BE2C (cell line): Measurements from ENCODE around the gene CACNA1G.

ENCODE experiments used
- DNase-seq: peaks from one replicate; pipeline ENCODE4 v3.0.0-alpha.2; 2020
- H3K27me3 ChIP-seq: fragments of 250-450 bp; sonication (Bioruptor Pico); 2 replicates; pipeline ENCODE4 v1.5.1; 2020; ENCODE audit warnings: mild to moderate bottlenecking
- H3K36me3 ChIP-seq: fragments of 250-450 bp; sonication (Bioruptor Pico); 2 replicates; pipeline ENCODE4 v1.5.1; 2020; ENCODE audit warnings: mild to moderate bottlenecking
- H3K4me1 ChIP-seq: fragments of 250-450 bp; sonication (Bioruptor Pico); 2 replicates; pipeline ENCODE4 v1.5.1; 2020
- H3K4me3 ChIP-seq: 2 replicates; pipeline ENCODE4 v1.5.1; 2011; ENCODE audit warnings: low read depth, low read length
- H3K9me3 ChIP-seq: fragments of 250-450 bp; sonication (Bioruptor Pico); 2 replicates; pipeline ENCODE4 v1.5.1; 2020
- TF ChIP-seq, protein P1 (sequence below): IDR thresholded peaks from 2 replicates; pipeline ENCODE4 v1.5.1; 2012; ENCODE audit warnings: mild to moderate bottlenecking, low read depth, low read length

The CACNA1G gene

DNA sequence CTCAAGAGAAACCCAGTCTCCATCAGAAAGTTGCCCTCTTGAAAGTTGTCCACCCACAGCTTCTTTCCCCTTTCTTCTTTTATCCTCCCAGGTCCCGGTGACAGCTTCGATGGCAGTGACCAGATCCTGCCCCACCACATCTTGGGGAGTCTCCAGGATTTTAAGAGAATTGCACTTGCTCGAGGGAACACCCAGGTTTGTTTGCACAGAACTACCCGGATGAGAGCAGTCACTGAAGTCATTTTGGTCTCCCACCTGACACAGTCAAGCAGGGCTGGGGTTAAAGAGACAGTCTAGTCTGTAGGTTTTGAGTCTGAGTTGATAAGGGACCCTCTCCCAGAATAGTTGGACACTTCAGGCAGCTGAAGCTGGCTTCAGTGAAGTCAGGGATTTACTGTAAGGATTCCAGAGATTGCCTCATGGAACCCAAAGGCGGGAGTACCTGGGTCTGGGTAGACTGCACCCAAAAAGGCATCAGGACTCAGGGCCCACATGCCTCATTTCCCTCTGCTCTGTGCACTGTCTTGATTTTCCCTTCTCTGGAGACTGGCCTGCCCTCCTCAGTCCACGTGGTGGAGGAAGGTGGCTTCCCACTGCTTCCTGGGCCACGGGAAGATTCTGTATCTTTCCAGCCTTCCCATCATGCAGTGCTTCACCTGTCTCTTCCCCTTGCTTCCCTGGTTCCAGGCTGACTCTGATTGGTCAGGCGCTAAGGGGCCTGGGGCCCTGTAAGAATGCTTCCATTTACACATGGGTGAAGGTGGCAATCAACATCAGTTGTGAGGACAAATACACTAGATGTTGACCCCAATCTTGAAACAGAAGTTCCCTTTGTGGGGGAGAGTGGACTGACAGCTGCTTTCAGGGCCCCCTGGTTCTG is 42.8 kb upstream of the CACNA1G start:
- Histone ChIP-seq H3K27me3 (no peaks in the 10 kb centered on the region), H3K9me3 (no peaks in the 10 kb centered on the region), H3K4me1 (no peaks in the 10 kb centered on the region), H3K36me3 (no peaks in the 10 kb centered on the region), H3K4me3 (no peak overlapping the region)
- no peak for DNase-seq
- TF ChIP-seq, protein P1, sequence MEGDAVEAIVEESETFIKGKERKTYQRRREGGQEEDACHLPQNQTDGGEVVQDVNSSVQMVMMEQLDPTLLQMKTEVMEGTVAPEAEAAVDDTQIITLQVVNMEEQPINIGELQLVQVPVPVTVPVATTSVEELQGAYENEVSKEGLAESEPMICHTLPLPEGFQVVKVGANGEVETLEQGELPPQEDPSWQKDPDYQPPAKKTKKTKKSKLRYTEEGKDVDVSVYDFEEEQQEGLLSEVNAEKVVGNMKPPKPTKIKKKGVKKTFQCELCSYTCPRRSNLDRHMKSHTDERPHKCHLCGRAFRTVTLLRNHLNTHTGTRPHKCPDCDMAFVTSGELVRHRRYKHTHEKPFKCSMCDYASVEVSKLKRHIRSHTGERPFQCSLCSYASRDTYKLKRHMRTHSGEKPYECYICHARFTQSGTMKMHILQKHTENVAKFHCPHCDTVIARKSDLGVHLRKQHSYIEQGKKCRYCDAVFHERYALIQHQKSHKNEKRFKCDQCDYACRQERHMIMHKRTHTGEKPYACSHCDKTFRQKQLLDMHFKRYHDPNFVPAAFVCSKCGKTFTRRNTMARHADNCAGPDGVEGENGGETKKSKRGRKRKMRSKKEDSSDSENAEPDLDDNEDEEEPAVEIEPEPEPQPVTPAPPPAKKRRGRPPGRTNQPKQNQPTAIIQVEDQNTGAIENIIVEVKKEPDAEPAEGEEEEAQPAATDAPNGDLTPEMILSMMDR, result no peak

DNA sequence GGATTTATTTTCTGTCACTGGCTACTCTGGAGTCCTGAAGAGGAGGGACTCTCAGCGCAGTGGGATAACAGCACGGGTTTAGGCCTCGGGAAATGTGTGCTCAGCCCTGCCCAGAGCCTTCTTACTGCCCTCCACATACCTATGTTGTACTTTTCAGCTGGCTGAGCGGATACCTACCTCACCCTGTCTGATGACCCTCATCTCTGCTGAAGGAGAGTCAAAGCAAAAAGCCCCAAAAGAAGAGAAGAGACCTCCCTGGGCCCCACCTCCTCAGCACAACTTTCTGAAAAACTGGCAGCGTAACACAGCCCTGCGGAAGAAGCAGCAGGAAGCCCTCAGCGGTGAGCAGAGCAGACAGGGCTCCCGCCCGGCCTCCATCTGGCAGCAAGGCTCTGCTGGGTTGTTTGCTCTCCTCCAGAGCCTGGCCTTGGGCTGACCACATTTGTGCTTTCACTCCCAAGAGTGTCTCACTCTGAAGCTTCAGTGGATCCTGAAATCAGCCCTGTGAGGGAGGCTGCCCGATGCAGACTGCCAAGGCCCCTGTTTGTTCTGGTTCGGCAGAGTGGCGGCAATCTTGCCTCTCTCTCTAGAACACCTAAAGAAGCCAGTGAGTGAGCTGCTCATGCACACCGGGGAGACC is 42.0 kb upstream of the CACNA1G start:
- Histone ChIP-seq H3K36me3 (no peaks in the 10 kb centered on the region), H3K4me3 (no peak overlapping the region), H3K4me1 (no peaks in the 10 kb centered on the region), H3K9me3 (no peaks in the 10 kb centered on the region), H3K27me3 (no peaks in the 10 kb centered on the region)
- TF ChIP-seq, protein P1, result no peak
- no peak for DNase-seq

DNA sequence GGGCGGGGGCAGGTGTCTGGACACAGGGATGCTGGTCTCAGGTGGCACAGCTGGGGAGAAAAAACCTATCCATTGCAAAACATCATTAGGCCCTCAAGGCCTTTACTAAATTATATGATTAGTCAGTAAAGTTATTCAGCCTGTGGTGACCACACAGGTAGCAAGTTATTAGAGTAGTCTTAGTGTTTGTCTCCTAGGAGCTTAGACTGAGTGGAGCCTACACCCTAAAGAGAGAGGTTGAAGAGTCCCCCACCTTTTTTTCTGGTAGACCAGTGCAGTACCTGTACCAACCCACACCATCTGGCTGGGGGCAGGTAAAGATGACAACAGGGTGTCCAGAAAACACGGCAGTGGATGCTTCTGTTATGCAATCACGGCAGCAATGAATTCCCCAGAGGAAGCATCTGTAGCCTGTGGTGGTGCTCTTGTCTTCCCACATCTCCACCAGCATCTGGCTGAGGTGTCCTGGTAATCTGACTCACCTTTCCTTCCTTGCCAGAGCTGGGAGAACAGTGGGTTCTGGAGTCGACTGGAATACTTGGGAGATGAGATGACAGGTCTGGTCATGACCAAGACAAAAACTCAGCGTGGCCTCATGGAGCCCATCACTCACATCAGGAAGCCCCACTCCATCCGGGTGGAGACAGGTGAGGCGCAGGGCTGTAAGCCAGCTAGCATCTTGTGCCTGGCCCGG is 41.2 kb upstream of the CACNA1G start:
- Histone ChIP-seq H3K9me3 (no peaks in the 10 kb centered on the region), H3K4me3 (no peak overlapping the region), H3K27me3 (no peaks in the 10 kb centered on the region), H3K4me1 (no peaks in the 10 kb centered on the region), H3K36me3 (no peaks in the 10 kb centered on the region)
- DNase-seq, result no peak
- TF ChIP-seq, protein P1, result no peak

DNA sequence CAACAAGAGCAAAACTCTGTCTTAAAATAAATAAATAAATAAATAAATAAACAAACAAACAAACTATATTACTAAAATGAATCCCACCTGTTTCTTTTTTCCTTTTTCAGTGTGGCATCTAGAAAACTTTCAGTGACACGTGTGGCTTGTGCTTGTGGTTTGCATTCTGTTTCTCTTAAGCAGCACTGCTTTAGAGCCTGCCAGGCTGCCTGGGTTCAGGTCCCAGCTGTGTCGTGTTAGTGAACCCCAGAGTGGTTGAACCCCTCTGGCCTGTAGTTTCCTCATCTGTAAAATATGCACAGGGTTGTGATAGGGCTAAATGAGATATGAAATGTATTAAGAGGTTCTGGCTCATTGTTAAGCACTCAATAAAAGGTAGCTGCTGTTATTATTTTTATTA is 40.0 kb upstream of the CACNA1G start:
- no peak for DNase-seq
- no peaks in the 10 kb centered on the region for H3K27me3 ChIP-seq
- H3K4me3 ChIP-seq, result no peak overlapping the region
- TF ChIP-seq, protein P1, result no peak
- no peaks in the 10 kb centered on the region for H3K4me1 ChIP-seq
- H3K36me3 ChIP-seq, result no peaks in the 10 kb centered on the region
- no peaks in the 10 kb centered on the region for H3K9me3 ChIP-seq

DNA sequence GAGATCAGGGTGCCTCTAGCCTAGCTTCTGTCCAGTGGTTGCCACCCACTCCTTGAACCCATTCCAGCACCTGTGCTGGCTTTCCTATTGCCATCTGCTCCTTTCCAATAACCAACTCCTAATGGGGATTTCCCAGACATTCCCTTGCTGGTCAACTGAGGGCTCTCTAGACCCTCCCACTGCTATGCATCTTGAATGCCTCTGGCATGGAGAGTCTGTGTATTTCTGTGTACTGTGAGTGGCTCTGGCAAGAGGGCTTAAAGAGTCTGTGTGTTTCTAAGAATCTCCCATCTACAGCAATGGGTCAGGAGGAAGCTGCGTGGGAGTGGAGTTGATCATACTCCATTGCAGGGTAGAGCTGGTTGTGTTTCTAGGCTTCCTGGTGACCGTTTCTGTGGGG is 39.0 kb upstream of the CACNA1G start:
- Histone ChIP-seq H3K27me3 (no peaks in the 10 kb centered on the region), H3K4me3 (no peak overlapping the region), H3K4me1 (no peaks in the 10 kb centered on the region), H3K36me3 (no peaks in the 10 kb centered on the region), H3K9me3 (no peaks in the 10 kb centered on the region)
- TF ChIP-seq, protein P1, result no peak
- no peak for DNase-seq
